GM08714 (cell line): ENCODE measurements around the gene GRM3.

ENCODE experiments used
- H3K4me3 ChIP-seq: fragments of 200-500 bp; sonication (Bioruptor generic); 2 replicates; pipeline ENCODE4 v1.5.1; 2014; ENCODE audit warnings: mild to moderate bottlenecking, low read length, inconsistent platforms
- ZNF274 ChIP-seq: IDR thresholded peaks from 2 replicates; pipeline ENCODE4 v1.6.1; 2012; ENCODE audit warnings: mild to moderate bottlenecking, low read depth, low read length

Gene GRM3

DNA sequence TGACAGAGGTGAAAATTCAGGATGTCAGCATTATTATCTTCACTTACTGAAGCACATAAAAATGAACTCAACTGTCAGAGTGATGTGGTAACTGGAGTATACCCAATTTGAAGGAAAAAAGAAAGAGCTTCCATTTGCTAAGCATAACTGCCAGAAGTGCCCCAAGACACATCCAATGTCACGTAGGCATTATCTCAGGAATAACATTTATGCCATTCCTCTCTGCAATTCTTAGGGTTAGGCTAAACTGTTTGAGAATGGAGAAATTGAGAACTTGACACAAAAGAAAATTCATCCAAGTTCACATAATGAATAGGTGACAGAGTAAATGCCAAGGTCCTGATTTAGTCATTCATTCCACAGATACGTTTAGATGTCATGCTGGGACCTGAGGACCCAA lies 148.6 kb downstream of the GRM3 start:
- no peak overlapping the region for H3K4me3 ChIP-seq
- no peak for TF ChIP-seq ZNF274

DNA sequence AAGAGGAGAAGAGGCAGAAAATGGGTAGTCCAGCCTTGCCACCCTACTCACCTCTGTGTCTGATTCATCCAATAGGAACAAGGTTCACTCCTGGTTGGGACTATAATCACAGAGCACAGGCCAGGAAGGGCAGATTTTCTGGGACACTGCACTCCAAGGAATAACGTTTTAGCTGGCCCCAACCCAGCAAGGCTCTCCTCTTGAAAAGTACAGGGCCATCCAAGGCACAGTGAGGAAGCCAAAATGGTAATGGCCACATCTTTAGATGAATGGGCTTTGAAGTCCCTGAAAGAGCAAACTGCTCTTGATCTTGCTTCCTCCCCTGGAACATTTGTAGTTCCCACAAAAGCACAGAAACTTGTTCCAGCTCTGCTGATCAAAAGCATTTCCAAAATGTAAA lies 149.4 kb downstream of the GRM3 start:
- TF ChIP-seq ZNF274, result no peak
- H3K4me3 ChIP-seq, result no peak overlapping the region

DNA sequence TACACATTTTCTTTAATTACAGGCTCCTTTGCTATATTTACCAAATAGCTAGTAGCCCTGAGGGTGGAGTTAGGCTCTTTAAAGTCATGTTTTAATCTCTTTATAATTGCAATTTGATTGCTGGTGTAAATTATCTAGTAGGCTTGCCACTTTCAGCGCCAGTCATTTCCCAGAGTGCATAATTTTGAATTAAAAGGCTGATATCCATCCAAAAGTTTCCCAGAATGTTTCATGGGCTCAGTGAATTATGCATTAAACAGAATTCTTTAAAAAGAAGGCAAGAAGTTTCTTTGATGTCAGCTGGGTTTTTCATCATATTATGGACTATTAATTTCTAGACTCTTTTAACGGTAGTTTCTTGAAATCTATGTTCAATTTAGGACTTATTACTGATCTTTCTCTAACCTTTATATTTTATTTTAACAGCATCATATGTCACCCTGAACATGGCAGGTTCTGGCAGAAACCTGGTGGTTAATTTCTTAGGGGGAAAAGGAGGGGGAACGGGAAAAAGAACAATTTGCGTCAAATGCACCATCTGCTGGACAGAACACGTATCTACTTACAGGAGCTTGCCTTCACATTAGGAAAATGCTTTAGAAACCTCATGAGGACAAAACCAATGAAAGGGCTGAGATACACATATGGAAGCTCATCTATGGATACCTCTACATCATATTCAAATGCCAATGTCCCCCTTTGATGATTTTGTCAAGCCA lies 171.1 kb downstream of the GRM3 start:
- no peak for TF ChIP-seq ZNF274
- no peak overlapping the region for H3K4me3 ChIP-seq

DNA sequence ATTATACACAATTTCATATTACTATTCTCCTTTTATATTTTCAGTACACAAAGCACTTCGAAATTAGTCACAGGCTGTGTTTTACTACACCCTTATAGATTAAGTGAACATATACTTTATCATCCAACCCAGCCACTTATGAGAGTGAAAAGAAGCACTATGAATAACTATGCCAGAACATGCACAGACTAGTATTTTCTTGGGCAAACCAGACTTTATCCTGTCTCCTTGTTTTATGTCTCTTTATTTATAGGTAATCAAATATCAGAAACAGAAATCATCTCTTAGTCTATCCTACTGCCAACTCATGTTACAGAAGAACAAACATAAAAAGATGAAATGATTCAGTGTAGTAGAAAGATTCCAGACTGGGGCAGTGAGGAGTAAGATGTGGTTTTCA lies 171.8 kb downstream of the GRM3 start:
- no peak for TF ChIP-seq ZNF274
- H3K4me3 ChIP-seq, result no peak overlapping the region

DNA sequence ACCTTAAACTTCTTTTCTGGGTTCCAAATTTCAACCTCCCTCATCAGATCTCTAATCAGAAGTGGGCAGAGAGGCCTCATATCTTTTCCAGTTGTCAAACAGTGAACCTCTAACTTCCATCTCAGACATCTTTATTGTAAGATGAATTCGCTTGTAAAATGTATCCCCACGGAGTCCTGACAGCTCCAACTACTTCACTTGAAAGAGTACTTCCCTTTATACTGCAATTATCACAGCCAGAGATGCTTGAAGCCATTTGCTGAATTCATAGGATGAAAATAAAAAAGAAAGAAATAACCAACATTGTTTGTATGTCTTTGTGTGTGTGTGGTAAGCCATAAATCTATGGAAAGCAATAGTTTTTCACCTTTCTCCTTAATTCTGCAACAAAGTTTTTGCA lies 175.2 kb downstream of the GRM3 start:
- no peak for TF ChIP-seq ZNF274
- no peak overlapping the region for H3K4me3 ChIP-seq

DNA sequence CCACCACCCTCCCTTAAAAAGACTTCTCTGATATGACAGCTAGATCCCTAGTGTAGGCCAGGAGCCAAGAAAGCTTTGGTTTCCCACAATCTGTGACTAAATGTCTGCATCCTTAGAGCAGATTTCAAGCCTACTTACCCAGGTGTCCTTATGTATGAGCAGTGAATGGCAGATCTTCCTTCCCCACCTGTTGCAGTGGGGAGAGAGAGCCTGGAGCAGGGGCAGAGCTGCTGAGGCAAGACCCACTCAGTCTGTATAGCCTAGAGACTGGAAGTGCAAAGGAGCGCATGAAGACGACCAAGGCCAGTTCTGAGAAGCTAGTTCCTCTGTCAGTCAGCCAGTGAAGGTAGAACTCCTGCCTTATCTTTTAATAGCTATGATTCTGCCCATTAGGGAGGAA lies 180.1 kb downstream of the GRM3 start:
- TF ChIP-seq ZNF274, result no peak

DNA sequence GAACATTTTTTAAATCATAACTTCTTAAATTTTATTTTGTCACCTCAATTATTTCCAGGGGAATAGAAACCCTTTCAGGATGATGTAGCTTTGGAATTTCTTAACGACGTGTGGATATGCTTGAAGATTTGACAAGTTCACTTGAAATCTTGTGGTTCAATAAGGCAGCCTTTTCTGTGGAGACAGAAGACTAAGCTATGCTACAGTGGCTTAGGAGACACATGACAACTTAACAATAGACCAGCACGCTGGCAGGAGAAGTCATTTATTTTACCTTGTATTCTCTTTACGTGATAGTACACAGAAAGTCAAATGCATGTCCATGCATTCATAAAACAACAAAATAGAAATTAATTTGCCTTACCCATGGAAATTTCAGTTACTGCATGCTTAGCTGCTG lies 181.6 kb downstream of the GRM3 start:
- TF ChIP-seq ZNF274, result no peak

More for the DNA sequence above, 180.1 kb downstream of the GRM3 start:
- H3K4me3 ChIP-seq, result no peak overlapping the region

DNA sequence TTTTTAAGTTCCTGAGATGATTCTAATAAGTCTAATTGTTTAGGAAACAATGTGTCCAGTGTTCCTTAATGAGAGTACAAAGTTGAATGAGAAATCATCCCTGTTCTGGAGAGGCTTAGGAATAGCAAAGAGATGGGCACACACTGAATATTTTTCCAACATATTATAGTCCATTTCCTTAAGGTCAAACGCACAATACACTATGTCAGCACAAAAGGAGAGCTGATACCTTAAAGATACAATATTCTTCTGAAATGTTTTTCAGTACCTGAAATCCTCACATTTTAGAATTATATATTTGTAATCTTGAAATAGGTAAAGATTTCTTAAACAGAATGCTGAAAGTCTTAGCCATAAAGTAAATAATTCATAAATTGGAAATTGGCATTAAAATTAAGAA lies 183.2 kb downstream of the GRM3 start:
- H3K4me3 ChIP-seq, result no peak overlapping the region
- TF ChIP-seq ZNF274, result no peak

More for the DNA sequence above, 181.6 kb downstream of the GRM3 start:
- H3K4me3 ChIP-seq, result no peak overlapping the region

DNA sequence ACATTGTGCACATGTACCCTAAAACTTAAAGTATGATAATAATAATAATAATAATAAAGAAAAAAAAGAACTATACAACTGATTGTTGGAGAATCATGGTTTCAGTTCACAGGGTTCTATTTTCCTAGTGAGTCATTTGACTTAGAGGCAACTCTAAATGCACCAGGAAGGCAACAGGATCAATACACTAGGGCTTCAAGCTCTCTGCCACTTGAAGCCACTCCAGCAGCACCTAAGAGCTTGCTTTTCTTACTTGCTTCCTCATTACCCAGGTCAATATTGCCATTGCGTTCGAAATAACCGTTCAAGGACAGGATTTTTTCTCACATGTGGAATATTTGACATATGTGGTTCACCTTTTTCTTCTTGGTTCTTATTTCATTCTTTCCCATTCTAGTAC lies 189.7 kb downstream of the GRM3 start:
- TF ChIP-seq ZNF274, result no peak

DNA sequence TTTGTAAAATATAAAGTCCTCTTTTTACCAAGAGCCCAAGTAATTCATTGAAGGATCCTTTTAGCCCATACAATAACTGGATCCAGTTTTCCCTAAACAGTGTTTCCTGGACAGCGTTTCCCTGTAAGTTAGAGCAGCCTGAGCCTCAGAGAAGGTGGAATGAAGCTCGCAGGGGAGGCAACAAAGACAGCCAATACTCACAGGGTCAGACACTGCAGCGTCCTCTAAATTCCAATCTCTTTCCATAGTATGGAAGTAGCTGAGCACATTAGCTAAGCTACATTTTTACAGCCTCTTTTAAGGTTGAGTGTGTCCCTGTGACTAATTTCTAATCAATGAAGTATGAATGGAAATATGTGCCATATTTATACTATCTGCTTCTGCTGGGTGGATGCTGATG lies 193.5 kb downstream of the GRM3 start:
- TF ChIP-seq ZNF274, result no peak
- no peak overlapping the region for H3K4me3 ChIP-seq

More for the DNA sequence above, 189.7 kb downstream of the GRM3 start:
- H3K4me3 ChIP-seq, result no peak overlapping the region

DNA sequence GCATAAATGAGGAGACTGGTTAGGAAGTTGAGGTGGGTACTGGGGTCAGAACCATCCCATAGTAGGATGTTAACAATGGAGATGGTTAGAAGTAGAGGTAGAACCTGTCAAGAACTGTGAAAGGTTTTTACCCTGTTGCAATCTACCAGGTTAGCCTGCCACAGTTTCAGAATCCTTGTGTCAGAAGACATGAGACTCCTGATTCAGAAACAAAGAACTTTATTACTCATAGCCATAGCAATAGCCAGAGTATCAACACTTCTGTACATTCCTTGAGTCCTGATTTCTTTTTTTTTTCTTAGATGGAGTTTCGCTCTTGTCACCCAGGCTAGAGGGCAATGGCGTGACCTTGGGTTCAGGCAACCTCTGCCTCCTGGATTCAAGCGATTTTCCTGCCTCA lies 200.9 kb downstream of the GRM3 start:
- TF ChIP-seq ZNF274, result no peak
- H3K4me3 ChIP-seq, result no peak overlapping the region

DNA sequence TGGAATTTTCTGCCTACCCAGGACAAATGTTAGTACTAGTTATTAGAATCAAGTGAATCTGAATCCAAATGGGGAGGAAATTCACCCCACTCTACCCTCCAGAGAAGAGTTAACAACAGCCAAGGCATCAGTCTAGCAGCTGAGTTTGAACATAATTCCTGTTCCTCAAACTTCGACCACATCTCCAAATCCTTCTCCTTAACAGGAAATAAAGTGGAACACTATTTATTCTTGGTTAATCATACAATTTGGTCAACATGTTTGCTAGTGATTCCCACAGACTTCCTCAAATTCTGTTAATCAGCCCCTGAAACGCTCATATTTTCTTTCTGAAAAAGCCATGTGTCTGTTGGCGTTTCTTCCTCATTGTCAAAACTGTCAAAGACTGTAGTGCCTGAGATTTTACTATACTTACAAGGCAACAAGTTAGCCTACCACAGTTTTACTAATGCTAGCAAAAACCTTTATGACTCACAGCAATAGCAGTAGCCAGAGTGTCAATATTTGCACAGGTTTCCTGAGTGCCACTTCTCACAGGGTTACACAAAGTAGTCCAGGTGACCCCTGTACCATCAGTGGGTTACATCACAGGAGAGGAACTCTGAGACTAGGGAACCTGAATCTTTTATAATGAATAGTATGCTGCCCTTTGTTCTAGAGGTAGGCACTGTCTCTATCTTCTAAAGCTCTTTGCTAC lies 202.9 kb downstream of the GRM3 start:
- TF ChIP-seq ZNF274, result no peak
- H3K4me3 ChIP-seq, result no peak overlapping the region

DNA sequence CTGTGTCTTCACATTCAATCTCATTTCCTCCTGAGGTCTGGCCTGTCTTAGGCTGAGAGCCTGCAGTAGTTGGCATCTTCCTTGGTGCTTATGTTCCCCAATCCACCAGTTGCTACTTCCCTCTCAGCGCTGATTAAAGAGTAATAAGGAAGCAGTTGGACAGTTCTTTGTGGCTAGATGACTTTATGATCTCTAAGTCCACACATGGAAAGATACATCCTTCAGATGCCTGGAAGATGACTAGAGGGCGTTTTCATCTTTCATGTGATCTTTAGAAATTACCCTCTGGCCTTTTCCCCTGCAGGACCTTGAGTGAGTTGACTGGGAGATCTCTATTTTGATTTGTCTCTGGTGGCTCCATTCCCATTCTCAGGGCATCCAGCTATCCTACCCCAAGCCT lies 204.5 kb downstream of the GRM3 start:
- no peak overlapping the region for H3K4me3 ChIP-seq
- no peak for TF ChIP-seq ZNF274

DNA sequence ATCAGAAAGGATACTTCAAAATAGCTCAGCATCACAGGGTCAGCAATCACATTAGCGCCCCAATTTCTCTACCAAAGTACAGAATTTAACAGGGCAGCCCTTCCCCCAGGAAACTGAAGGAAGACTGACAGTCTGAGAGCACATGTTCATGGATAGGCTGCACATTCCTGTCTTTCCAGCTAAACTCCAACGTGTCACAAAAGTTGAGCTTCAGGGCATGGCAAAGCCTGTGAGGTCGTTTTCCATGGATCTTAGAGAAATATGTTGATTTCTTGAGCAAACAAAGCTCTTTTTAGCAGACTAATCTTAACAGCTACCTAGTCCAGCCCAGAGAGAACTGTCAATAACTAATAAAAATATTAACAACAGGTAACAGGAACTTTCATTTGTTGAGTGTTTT lies 207.9 kb downstream of the GRM3 start:
- no peak overlapping the region for H3K4me3 ChIP-seq
- no peak for TF ChIP-seq ZNF274

DNA sequence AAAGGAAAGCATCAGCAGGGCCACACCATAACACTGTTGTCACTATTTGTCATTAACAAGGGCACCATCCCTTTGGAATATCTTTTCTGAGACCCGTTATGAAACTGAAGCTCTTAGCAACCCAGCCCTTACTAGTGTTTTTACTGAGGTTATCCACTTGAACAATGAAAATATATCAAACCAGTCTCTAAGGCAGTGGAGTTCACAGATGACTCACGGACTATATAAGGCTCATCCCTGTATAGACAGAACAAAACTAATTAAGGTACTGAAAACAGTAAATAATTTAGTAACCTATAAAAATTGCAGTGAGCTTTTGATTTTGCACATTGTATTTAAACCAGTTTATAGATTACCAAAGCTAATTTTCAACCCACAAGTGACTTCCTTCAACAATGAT lies 219.7 kb downstream of the GRM3 start:
- no peak overlapping the region for H3K4me3 ChIP-seq

More for the DNA sequence above, 219.7 kb downstream of the GRM3 start:
- TF ChIP-seq ZNF274, result no peak
